COR-L47 (cell line): Measurements from ENCODE around the gene AKIRIN2.

Experiments
- DNase-seq: peaks from one replicate; lab custom pipeline; 2025; lab: John Stamatoyannopoulos, UW

AKIRIN2 gene

GRCh38 chr6:87654875-87655454 is 47.1 kb downstream of the AKIRIN2 start:
- no peak for DNase-seq

DNA sequence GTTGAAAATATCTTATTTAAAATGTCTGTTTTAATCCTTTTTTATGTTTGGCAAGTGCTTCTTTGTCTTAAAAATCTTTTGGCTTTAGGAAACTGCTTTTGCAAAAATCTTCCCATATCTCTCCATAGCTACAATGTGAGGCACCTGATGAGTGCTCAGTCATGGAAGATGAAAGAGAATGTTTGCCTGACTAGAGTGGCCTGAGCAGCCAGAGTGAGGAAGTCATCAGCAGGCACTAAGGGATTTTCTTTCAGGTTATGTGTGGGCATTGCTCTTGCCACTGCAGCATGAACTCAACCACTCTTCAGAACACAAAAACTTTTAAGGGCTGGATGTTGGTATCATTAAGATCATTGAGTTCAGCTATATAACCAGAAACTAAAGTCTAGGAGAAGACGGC is 47.9 kb downstream of the AKIRIN2 start:
- DNase-seq, result no peak

- no peak for DNase-seq
Observed at GRCh38 chr6:87653074-87653962, 48.7 kb downstream of the AKIRIN2 start.

GRCh38 chr6:87645080-87645479 is 57.0 kb downstream of the AKIRIN2 start:
- no peak for DNase-seq

DNA sequence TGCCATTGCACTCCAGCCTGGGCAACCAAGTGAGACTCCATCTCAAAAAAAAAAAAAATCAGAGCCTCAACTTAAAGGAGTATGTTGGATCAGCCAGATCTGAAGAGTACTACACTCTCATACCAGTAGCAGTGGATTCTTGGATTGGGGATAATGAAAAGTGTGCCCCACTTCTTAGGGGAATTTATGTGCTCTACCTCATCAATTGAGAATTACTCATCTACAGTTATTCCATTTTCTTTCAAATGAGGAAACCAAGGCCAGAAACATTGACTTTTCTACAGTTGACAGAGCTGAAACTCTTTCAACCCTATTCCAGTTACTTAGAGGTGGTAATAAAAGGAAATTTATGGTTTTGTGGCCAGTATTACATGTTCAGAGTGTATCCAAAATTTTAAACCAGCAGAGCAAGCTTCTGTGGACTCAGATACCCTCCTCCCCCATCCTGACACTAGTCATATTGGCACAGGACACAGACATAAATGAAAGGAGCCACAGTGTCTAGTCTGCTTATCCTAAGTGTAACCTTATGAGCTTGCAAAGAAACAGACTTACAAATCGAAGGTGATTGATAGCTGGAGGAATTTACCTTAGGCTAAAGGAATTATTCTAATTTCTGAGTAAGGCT is 60.9 kb downstream of the AKIRIN2 start:
- no peak for DNase-seq

DNA sequence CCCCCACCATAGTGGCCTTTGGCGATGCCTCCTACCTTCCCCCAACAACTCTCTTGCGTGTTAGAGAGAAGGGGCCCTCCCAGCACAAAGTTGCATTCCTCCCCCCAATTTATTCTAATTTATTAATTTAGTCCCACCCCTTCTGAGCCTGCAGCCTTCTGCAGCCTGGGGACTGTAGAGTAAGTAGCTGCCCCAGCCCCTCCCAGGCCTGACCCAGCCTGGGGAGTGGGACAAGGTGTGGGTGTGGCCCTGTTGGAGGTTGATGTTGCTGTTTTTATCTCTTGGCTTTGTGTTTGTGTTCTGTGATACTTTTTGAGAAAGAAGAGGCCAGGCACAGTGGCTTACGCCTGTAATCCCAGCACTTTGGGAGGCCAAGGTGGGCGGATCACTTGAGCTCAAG is 62.7 kb downstream of the AKIRIN2 start:
- DNase-seq, result no peak

- DNase-seq, result no peak
Observed at GRCh38 chr6:87637106-87637505, 64.9 kb downstream of the AKIRIN2 start.

GRCh38 chr6:87636315-87636714 is 65.7 kb downstream of the AKIRIN2 start:
- DNase-seq, result no peak

DNA sequence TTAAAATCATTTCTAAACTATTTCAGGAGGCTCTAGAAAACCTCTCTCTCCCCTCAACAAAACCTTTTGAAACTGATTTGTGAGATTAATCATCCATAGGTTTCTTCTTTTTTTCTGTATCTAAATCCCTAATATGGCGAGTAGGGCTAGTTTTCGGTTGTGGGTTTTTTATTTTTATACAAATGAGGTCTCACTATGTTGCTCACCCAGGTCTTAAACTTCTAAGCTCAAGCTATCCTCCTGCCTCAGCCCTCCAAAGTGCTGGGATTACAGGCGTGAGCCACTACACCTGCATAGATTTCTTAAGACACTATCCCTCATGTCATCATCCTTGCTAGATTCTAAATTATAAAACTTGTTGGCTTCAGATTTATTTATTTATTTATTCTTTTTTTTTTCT is 68.2 kb downstream of the AKIRIN2 start:
- no peak for DNase-seq

DNA sequence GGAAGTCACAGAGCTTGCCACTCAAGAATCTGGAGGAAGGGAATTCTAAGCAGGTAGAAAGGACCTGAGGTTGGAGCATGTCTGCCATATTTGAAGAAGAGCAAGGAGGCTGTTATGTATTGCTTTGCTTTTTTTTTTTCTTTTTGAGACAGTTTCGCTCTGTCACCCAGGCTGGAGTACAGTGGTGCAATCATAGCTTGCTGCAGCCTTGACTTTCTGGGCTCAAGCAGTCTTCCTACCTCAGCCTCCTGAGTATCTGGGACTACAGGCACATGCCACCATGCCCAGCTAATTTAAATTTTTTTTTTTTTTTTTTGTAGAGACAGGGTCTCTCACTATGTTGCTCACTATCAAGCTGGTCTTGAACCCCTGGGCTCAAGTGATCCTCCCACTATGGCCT is 71.3 kb downstream of the AKIRIN2 start:
- no peak for DNase-seq

GRCh38 chr6:87628881-87629280 is 73.2 kb downstream of the AKIRIN2 start:
- DNase-seq, result no peak

GRCh38 chr6:87628424-87628823 is 73.6 kb downstream of the AKIRIN2 start:
- no peak for DNase-seq
